GM12873 (cell line): ENCODE results near the gene ARHGAP23.

Experiments used
- TF ChIP-seq, protein P1 (sequence below): IDR thresholded peaks from 2 replicates; pipeline ENCODE4 v1.5.1; 2012; ENCODE audit warnings: low read depth, mild to moderate bottlenecking, moderate library complexity, low read length, control low read depth; ENCODE audit not compliant: insufficient read depth; ENCODE audit errors: missing control alignments

ARHGAP23 gene

DNA sequence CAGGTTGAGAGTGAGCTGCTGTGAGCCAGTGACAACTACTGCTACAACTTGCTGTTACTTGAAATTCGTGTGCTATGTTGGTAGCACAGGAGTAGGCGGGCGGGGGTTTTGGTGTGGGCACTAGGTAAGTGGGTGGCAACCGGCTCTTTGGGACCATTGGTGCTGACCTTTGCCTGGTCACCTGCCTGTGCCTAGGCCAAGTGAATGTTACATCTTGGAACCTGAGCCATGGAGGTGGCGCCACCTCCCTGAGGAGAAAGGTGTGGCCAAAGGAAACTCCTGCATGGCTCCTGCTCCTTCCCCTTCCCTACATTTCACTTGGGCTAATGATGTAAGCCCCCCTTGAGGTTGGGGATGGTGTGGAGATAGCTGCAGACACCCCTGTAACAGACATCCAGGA, 25.4 kb upstream of the ARHGAP23 start:
- TF ChIP-seq, protein P1, sequence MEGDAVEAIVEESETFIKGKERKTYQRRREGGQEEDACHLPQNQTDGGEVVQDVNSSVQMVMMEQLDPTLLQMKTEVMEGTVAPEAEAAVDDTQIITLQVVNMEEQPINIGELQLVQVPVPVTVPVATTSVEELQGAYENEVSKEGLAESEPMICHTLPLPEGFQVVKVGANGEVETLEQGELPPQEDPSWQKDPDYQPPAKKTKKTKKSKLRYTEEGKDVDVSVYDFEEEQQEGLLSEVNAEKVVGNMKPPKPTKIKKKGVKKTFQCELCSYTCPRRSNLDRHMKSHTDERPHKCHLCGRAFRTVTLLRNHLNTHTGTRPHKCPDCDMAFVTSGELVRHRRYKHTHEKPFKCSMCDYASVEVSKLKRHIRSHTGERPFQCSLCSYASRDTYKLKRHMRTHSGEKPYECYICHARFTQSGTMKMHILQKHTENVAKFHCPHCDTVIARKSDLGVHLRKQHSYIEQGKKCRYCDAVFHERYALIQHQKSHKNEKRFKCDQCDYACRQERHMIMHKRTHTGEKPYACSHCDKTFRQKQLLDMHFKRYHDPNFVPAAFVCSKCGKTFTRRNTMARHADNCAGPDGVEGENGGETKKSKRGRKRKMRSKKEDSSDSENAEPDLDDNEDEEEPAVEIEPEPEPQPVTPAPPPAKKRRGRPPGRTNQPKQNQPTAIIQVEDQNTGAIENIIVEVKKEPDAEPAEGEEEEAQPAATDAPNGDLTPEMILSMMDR, result no peak

DNA sequence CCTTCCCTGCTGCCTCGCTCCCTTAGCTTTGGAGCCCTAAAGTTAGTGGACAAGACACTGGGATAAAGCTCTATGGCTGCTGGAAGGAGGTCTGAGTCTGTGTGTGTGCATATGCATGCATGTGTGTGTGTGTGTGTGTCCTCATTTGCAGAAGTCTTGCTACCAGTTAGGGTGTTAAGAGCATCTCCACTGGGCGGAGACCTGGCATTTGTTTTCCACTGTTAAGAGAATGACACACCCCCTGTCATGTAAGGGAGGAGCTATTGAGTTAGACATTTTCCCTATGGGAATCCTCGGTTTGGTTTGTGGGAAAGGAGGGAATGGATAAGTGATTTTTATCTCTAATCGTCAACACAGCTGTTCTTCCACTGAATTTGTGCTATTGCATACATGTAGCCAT, 24.8 kb upstream of the ARHGAP23 start:
- TF ChIP-seq, protein P1, result no peak

DNA sequence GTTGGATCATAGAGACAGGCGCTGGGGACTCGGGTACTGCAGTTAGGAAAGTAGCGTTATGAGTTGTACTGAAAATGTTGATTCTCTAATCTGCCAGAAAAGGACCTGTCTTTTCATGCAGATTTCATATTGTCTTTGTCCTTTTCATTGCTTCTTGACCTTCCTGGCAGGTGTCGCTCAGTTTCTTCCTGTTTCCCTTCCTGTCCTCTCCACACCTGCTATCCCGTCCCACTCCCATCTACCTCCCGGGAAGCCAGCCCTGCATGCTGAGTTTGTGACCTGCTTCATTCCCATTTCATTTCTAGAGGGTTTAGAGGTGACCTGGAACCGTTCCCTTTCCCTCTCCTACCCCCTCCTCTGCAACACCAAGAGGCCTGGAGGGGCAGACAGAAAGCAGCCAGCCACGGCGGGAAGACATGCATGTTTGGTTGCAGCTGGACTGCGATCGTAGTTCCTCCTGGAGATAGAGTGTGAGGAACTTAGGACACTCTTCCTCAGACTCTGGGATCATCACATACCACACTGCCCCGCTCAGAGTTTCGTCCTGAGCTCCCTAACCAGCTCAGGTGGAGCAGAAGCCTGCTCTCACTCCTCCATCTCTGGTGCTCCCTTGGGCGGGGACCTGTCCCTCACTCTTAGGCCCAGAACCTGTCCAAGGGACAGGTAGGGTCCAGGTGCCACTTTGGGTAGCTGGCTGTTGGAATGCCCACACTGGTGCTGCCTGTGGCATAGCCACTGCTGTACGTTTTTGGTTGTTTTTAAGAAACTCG, 23.9 kb upstream of the ARHGAP23 start:
- TF ChIP-seq, protein P1, result no peak

DNA sequence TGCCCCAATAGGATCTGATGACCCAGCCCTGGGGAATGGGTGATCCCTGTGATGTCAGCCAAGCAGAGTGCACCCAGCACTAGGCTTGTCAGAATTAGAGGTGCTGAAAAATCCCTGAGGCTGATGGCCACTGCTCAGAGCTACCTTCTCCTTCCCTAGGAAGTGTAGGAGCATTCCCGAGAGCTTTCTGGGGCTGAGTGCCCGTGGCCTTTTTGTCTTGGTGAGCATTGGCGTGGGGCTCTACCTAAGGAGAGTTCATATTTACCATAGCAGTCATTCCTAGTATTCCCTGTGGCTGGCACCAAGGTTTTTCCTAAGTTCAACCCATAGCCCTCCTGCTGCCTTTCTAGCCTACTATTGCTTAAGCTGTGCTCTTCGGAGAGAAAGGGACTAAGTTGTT, 22.6 kb upstream of the ARHGAP23 start:
- TF ChIP-seq, protein P1, result no peak

DNA sequence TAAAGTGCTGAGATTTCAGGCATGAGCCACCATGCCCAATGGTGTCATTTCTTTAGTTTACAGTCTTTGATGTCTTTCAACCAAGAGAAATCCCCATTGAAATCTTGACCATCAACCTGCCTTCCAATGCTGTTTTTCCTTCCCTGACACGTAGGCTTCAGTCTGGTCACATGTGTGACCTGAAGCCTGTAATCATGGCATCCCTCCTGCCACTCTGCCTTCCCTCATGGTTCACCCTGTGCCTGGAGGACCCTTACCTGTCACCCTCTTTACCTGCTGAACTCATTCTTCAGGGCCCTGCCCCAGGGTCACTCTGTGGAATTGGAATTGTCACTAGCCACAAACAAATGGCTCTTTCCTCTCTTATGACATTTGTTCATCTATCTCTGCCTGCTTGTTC, 18.1 kb upstream of the ARHGAP23 start:
- TF ChIP-seq, protein P1, result no peak

DNA sequence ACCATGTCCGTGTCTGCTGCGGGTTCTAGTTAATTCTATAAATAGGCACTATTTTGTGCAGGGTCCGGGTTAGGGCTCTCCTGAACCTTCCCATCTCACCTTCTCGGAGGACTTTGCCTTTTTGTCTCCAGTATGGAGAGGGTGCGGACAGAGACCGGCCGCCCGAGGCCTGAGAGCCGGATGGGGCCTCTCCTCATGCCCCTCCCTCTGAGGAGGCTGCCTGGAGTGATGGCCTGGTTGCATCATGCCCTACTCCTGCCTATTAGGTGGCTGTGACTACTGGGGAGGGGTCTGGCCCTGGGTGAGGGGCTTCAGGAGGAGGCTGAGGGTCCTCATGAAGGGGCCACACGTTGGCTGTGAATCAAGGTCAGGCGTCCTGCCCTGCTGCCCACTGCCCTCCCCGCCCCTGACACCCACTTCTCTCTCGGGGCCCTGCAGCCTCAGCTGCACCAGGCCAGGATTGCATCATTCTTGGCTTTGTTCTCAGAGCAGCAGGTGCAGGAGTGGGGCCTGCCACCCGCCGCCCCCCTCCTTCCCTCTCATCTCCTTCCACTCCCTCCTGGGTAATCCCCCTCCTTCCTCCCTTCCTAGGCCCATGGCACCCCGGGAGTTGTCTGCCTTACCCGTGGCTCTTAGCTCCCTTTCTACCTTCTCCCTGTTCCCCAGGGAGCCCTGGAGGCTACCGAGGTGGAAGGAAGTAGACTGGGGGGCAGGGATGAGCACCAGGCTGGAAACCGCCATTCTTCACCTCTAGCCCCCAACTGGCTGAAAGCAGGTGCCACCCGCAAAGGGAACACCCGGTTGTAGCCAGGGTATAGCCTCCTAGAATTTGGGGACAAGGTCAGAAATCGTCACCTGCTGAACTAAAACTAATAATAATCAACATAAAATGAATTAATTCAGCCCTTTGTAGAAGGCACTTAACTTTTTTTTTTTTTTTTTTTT, 12.7 kb upstream of the ARHGAP23 start:
- TF ChIP-seq, protein P1, result no peak

DNA sequence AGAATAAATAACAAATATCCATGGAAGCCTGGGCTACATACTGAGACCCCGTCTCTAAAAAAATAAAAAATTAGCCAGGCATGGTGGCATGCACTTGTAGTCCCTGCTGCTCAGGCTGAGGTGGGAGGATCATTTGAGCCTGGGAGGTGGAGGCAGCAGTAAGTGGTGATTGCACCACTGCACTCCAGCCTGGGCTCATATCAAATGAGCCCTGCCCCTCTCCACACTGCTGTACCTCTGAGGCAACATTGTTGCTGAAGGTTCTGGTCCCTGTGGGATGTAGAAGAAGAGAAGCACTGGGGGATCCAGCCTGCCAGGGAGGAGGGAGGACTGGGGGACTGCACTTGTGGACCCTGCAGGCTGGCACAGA, 11.4 kb upstream of the ARHGAP23 start:
- TF ChIP-seq, protein P1, result no peak
